Subcutaneous abdominal adipose tissue (tissue), 5 donors: ENCODE measurements around the gene OR2A7.
"Not testable (repeated sequence)": the region's sequence is repeated elsewhere in the genome, so short reads cannot be mapped to it uniquely, and the experiment has no call there.

Experiments
- H3K27ac ChIP-seq: one replicate; pipeline ENCODE4 v1.7.0; 2013; ENCODE audit warnings: low read depth, mild to moderate bottlenecking, inconsistent platforms, low read length, moderate library complexity
- H3K27me3 ChIP-seq, 5 donors: one replicate each; pipeline ENCODE4 v1.7.0; 2013; ENCODE audit warnings: low read length in 5 of 5, inconsistent platforms in 1 of 5; ENCODE audit not compliant: control insufficient read depth in 5 of 5, insufficient read depth in 4 of 5
- H3K36me3 ChIP-seq, 5 donors: one replicate each; pipeline ENCODE4 v1.7.0; 2013; ENCODE audit warnings: low read length in 5 of 5; ENCODE audit not compliant: control insufficient read depth in 5 of 5, insufficient read depth in 5 of 5
- H3K4me1 ChIP-seq, 5 donors: one replicate each; pipeline ENCODE4 v1.7.0; 2013; ENCODE audit warnings: low read length in 5 of 5, mild to moderate bottlenecking in 3 of 5, moderate library complexity in 1 of 5; ENCODE audit not compliant: control insufficient read depth in 5 of 5, insufficient read depth in 5 of 5
- H3K4me3 ChIP-seq, 5 donors: one replicate each; pipeline ENCODE4 v1.7.0; 2013; ENCODE audit warnings: low read length in 5 of 5, low read depth in 1 of 5
- H3K9ac ChIP-seq, 5 donors: one replicate each; pipeline ENCODE4 v1.7.0; 2013; ENCODE audit warnings: low read length in 5 of 5, mild to moderate bottlenecking in 4 of 5, moderate library complexity in 3 of 5
- H3K9me3 ChIP-seq, 5 donors: one replicate each; pipeline ENCODE4 v1.7.0; 2013; ENCODE audit warnings: low read length in 5 of 5; ENCODE audit not compliant: control insufficient read depth in 5 of 5
- donor health status: healthy.
- donor health status: healthy.
- donor health status: healthy.
- donor health status: healthy.
- donor health status: healthy.

The OR2A7 gene

GRCh38 chr7:144255471-144255897 lies 9.1 kb downstream of the OR2A7 start:
- no peak overlapping the region for H3K27ac ChIP-seq
- H3K9ac ChIP-seq = no peak overlapping the region
- H3K27me3 ChIP-seq = no peaks in the 10 kb centered on the region
- no peak overlapping the region for H3K4me3 ChIP-seq
- no peaks in the 10 kb centered on the region for H3K9me3 ChIP-seq
- no peaks in the 10 kb centered on the region for H3K4me1 ChIP-seq
- H3K36me3 ChIP-seq = no peaks in the 10 kb centered on the region

- not testable (repeated sequence) for H3K9ac ChIP-seq, H3K9me3 ChIP-seq, H3K27ac ChIP-seq, H3K27me3 ChIP-seq, H3K4me3 ChIP-seq, H3K36me3 ChIP-seq, H3K4me1 ChIP-seq
Observed at GRCh38 chr7:144252307-144252706, 12.3 kb downstream of the OR2A7 start.

GRCh38 chr7:144247674-144248330 lies 16.8 kb downstream of the OR2A7 start:
- H3K4me3 ChIP-seq, H3K27me3 ChIP-seq, H3K36me3 ChIP-seq: not testable (repeated sequence)

DNA sequence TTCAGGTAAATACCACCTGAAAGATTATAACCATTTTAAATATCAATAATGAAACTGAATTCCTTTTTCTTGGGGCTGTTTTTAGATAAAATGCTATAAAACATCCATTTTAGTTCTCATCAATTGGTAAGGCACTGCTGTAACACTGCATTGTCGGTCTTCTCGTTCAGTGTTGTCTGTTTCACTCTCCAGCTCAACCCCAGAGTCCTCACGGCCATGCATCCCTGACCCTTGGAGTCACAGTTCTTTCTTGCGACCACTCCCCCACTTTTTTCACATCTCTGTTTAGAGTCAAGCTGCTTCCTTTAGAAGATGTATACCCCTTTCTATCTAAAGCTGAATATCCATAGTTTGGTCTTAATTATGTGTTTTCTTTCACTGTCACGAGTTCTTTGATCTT lies 17.6 kb downstream of the OR2A7 start:
- not testable (repeated sequence) for H3K9me3 ChIP-seq

More at GRCh38 chr7:144247674-144248330, 16.8 kb downstream of the OR2A7 start:
- not testable (repeated sequence) for H3K9me3 ChIP-seq, H3K4me1 ChIP-seq, H3K27ac ChIP-seq, H3K9ac ChIP-seq

GRCh38 chr7:144245372-144245771 lies 19.2 kb downstream of the OR2A7 start:
- H3K27me3 ChIP-seq, H3K4me3 ChIP-seq, H3K9ac ChIP-seq, H3K36me3 ChIP-seq, H3K4me1 ChIP-seq, H3K9me3 ChIP-seq, H3K27ac ChIP-seq: not testable (repeated sequence)

More for the DNA sequence above, 17.6 kb downstream of the OR2A7 start:
- not testable (repeated sequence) for H3K36me3 ChIP-seq, H3K4me3 ChIP-seq, H3K27me3 ChIP-seq, H3K4me1 ChIP-seq, H3K9ac ChIP-seq, H3K27ac ChIP-seq

DNA sequence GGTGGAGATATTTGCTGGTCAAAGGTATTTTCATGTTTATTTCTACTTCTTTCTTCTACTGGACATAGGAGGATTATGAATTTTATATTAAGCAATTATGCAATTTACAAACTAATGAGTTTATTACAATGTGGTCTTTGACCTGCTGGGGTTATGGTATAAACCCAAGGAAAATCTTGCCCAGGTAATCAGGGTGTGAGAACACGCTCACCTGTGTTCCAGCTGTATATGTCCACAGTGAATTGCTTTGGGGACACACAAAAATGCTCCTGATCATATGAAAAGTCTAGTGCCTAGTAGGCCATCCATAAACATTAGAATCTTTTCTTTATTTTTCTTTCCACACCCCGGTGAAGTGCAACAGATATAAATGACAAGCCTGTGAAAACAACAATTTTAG lies 25.2 kb downstream of the OR2A7 start, which contains the start of gene OR2A42:
OR2A42 (minus strand) TSS at position 241 of the 400 bp plus-strand sequence. CDS start 6,762 bp downstream, outside the sequence.
- not testable (repeated sequence) for H3K4me3 ChIP-seq, H3K36me3 ChIP-seq, H3K9ac ChIP-seq, H3K27me3 ChIP-seq, H3K4me1 ChIP-seq, H3K27ac ChIP-seq, H3K9me3 ChIP-seq

DNA sequence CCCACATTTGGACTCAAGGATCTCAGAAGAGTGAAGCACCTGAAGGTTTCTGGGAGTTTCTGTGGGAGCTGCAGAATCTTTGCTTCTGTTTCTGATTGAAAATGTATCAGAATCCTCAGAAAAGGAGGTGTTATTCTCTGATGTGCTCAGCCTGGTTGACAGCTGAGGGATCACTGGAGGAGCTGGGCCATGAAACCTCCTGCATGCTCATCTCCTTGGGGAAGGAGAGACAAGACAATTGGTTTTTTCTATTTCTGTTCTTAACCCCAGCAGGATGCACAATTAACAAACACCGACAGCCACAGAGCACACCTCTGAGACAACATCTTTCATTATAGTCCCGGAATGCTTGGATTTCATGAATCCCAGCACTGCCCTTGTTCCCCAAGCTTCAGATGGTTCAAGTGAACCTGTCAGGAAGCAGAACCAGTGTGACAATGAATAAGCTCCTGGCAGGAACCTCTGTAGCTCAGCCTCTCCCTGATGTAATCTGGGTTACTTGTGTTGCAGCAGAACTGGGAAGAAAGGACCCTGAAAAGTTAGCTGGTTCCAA lies 26.0 kb downstream of the OR2A7 start:
- not testable (repeated sequence) for H3K4me1 ChIP-seq, H3K4me3 ChIP-seq, H3K27ac ChIP-seq, H3K9ac ChIP-seq, H3K9me3 ChIP-seq, H3K27me3 ChIP-seq, H3K36me3 ChIP-seq

DNA sequence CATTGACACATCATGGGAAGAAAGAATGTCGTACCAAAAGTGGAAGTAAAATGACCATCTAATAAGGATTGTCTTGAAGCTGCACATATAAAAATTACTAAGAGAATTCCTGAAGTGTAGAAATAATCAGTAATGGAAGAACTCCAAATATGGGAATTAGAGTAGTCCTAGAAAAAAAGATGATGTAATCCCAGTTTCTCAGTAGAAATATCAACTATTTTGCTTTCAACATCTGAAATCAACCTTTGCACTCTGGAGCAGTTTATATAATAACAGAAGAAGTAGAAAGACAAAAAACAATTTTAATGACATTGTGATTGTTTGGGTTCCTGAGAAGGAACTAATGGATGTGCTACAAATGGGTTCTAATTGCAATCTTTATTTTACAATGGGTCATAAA lies 31.6 kb downstream of the OR2A7 start:
- not testable (repeated sequence) for H3K27me3 ChIP-seq

GRCh38 chr7:144231027-144231426 lies 33.6 kb downstream of the OR2A7 start:
- not testable (repeated sequence) for H3K27me3 ChIP-seq, H3K27ac ChIP-seq, H3K36me3 ChIP-seq, H3K9ac ChIP-seq, H3K9me3 ChIP-seq, H3K4me1 ChIP-seq, H3K4me3 ChIP-seq

More for the DNA sequence above, 31.6 kb downstream of the OR2A7 start:
- H3K27ac ChIP-seq, H3K9me3 ChIP-seq, H3K9ac ChIP-seq, H3K4me3 ChIP-seq, H3K36me3 ChIP-seq, H3K4me1 ChIP-seq: not testable (repeated sequence)

GRCh38 chr7:144228810-144229209 lies 35.8 kb downstream of the OR2A7 start:
- not testable (repeated sequence) for H3K36me3 ChIP-seq, H3K9ac ChIP-seq, H3K27ac ChIP-seq, H3K4me3 ChIP-seq, H3K4me1 ChIP-seq, H3K9me3 ChIP-seq, H3K27me3 ChIP-seq
